Brain microvascular endothelial cell (primary cell): ENCODE results near the gene SDK2.

Source experiments
- DNase-seq: peaks from one replicate; pipeline ENCODE4 v3.0.0-alpha.2; 2020
- H3K27ac ChIP-seq: fragments of 250-450 bp; sonication (Bioruptor Pico); 2 replicates; pipeline ENCODE4 v1.5.1; 2020; ENCODE audit warnings: mild to moderate bottlenecking, moderate library complexity
- H3K27me3 ChIP-seq: fragments of 250-450 bp; sonication (Bioruptor Pico); replicated peaks from 2 replicates; pipeline ENCODE4 v1.5.1; 2020; ENCODE audit warnings: mild to moderate bottlenecking
- H3K36me3 ChIP-seq: fragments of 250-450 bp; sonication (Bioruptor Pico); replicated peaks from 2 replicates; pipeline ENCODE4 v1.5.1; 2020; ENCODE audit warnings: mild to moderate bottlenecking
- H3K4me3 ChIP-seq: 2 replicates; pipeline ENCODE4 v1.5.1; 2011; ENCODE audit warnings: low read depth, mild to moderate bottlenecking, control low read depth, low read length, moderate library complexity
- CTCF ChIP-seq: IDR thresholded peaks from 2 replicates; pipeline ENCODE4 v1.5.1; 2011; ENCODE audit warnings: low read depth, mild to moderate bottlenecking, moderate library complexity, low read length, control low read depth, inconsistent platforms; ENCODE audit errors: missing control alignments
- in situ Hi-C: cut with HindIII; loops from 2 replicates; pipeline ENCODE4 v1.10.0; 2017; ENCODE audit warnings: low sequenced_read_pairs, low pct_ligation_motif_present

Gene SDK2

GRCh38 chr17:73641826-73642600, 2.2 kb downstream of the SDK2 start:
- Histone ChIP-seq H3K27ac (no peak overlapping the region), H3K4me3 (no peak overlapping the region), H3K36me3 (no peaks in the 10 kb centered on the region), H3K27me3 (peaks cover 37% of the 10 kb centered on the region)
- DNase-seq = no peak
- no peak for TF ChIP-seq CTCF
- in situ Hi-C loops = no loop called here

- no peak overlapping the region for H3K27ac ChIP-seq
- peaks cover 29% of the 10 kb centered on the region for H3K27me3 ChIP-seq
- DNase-seq = no peak
- H3K4me3 ChIP-seq = no peak overlapping the region
- TF ChIP-seq CTCF = no peak
- H3K36me3 ChIP-seq = no peaks in the 10 kb centered on the region
- in situ Hi-C loops = no loop called here
These were observed 3.6 kb downstream of the SDK2 start for GRCh38 chr17:73640691-73641090.

- no peak for TF ChIP-seq CTCF
- H3K27me3 ChIP-seq = peaks cover 21% of the 10 kb centered on the region
- H3K36me3 ChIP-seq = no peaks in the 10 kb centered on the region
- in situ Hi-C loops = no loop called here
- no peak for DNase-seq
- H3K4me3 ChIP-seq = no peak overlapping the region
- H3K27ac ChIP-seq = no peak overlapping the region
These were observed 4.3 kb downstream of the SDK2 start for GRCh38 chr17:73639932-73640331.

GRCh38 chr17:73639322-73639721, 4.9 kb downstream of the SDK2 start:
- peaks cover 21% of the 10 kb centered on the region for H3K27me3 ChIP-seq
- no peak overlapping the region for H3K4me3 ChIP-seq
- TF ChIP-seq CTCF = no peak
- DNase-seq = no peak
- H3K27ac ChIP-seq = no peak overlapping the region
- no peaks in the 10 kb centered on the region for H3K36me3 ChIP-seq
- in situ Hi-C loops = no loop called here

GRCh38 chr17:73638556-73638955, 5.7 kb downstream of the SDK2 start:
- Histone ChIP-seq H3K27ac (no peak overlapping the region), H3K27me3 (peaks cover 15% of the 10 kb centered on the region), H3K4me3 (no peak overlapping the region), H3K36me3 (no peaks in the 10 kb centered on the region)
- TF ChIP-seq CTCF = no peak
- no peak for DNase-seq
- in situ Hi-C loops = no loop called here

GRCh38 chr17:73637866-73638265, 6.4 kb downstream of the SDK2 start:
- TF ChIP-seq CTCF = no peak
- no peak overlapping the region for H3K4me3 ChIP-seq
- in situ Hi-C loops = no loop called here

More at GRCh38 chr17:73637866-73638265, 6.4 kb downstream of the SDK2 start:
- no peak for DNase-seq
- Histone ChIP-seq H3K36me3 (no peaks in the 10 kb centered on the region), H3K27me3 (peaks cover 10% of the 10 kb centered on the region), H3K27ac (no peak overlapping the region)
